Measurements from ENCODE around the gene KLHDC7B. TPM values are rescaled to one million over a fixed set of nuclear protein-coding genes. Genes with fewer than 3 reads are reported as not detected.

Gene KLHDC7B
- total RNA-seq, 2 experiments from 2014 or later, result 0.25 to 0.46 TPM

DNA sequence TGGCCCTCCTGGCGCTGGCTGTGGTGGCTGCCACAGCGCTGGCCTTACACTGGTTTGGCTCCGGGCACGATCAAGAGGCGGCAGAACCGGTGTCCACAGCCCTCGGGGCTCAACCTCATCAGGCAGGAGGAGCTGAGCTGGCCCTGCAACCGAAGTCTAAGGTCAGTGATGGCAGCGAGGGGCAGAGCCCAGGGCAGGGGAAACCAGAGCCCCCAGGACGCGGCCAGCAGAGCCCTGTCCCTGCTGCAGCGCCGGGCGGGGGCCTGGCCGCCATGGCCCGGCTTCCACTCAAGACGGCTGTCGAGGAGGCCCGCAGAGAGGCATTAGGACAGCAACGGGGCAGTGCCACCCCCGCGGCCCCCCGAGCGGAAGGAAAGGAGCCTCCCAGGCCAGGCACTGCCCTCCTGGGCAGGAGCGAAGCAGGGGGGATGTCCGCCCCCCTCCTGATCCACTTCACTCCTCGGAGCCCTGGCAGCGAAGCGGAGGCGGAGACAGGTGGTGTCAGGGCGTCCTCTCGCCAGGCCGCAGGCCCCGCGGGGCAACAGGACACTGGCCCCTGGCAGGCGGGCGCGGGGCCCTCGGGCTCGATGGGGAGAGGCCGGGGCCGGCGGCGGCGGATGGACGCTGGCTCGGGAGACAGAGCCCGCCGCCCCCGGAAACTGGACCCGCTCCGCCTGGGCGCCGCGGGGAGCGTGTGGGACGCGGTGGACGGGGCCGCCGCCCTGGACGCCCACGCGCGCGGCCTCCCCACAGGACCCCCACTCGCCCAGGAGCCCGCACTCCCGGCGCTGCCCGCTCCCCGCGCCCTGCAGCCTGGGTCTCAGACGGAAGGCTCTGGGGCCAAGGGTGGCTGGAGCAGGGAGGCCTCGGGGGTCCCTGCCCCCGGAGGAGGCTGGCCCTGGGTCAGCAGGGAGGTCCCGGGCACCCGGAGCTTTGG is 895 bp downstream of the KLHDC7B start:
- ChIA-PET CTCF (ENCODE audit: unreplicated experiment) (interaction anchor here (0.9 kb wide), 1 partner anchor 16 kb away, joined by 5 read pairs; the partner anchor contains the start of gene SYCE3), POLR2A (interaction anchor here (1.8 kb wide), 1 partner anchor 7 kb away, joined by 9 read pairs; no protein-coding TSS in a partner anchor)
- H3K27ac ChIP-seq (ENCODE audit: low read depth, low read length, poor library complexity, severe bottlenecking), result no peak overlapping the region
- H4K20me1 ChIP-seq (ENCODE audit: insufficient read depth, low read length), result no peaks in the 10 kb centered on the region
- no peaks in the 10 kb centered on the region for H3K9me2 ChIP-seq (ENCODE audit: insufficient read depth, low read length)
- DNase-seq (ENCODE audit: low spot score), result no peak
- H3K79me2 ChIP-seq (ENCODE audit: insufficient read depth, low read depth, low read length), result no peaks in the 10 kb centered on the region
- no peak overlapping the region for H3K4me3 ChIP-seq (ENCODE audit: low read depth, low read length, poor library complexity, severe bottlenecking)
- no peak for TF ChIP-seq EZH2phosphoT487 (IDR thresholded peaks at IDR 0.05; ENCODE audit: borderline replicate concordance, low read depth, low read length)
- TF ChIP-seq, protein P1, sequence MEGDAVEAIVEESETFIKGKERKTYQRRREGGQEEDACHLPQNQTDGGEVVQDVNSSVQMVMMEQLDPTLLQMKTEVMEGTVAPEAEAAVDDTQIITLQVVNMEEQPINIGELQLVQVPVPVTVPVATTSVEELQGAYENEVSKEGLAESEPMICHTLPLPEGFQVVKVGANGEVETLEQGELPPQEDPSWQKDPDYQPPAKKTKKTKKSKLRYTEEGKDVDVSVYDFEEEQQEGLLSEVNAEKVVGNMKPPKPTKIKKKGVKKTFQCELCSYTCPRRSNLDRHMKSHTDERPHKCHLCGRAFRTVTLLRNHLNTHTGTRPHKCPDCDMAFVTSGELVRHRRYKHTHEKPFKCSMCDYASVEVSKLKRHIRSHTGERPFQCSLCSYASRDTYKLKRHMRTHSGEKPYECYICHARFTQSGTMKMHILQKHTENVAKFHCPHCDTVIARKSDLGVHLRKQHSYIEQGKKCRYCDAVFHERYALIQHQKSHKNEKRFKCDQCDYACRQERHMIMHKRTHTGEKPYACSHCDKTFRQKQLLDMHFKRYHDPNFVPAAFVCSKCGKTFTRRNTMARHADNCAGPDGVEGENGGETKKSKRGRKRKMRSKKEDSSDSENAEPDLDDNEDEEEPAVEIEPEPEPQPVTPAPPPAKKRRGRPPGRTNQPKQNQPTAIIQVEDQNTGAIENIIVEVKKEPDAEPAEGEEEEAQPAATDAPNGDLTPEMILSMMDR (conservative IDR thresholded peaks at IDR 0.05; ENCODE audit: low read length), result no peak
- H3K9me3 ChIP-seq (ENCODE audit: low read length), result no peaks in the 10 kb centered on the region
- no peak overlapping the region for H3K4me2 ChIP-seq (ENCODE audit: low read length)
- H2AFZ ChIP-seq (ENCODE audit: low read length), result no peak overlapping the region
- peaks cover 36% of the 10 kb centered on the region for H3K4me1 ChIP-seq (ENCODE audit: insufficient read depth, low read length, poor library complexity, severe bottlenecking)
- intact Hi-C loops (cut with micrococcal nuclease; ENCODE audit: unreplicated experiment), result no loop called here
- H3K36me3 ChIP-seq (ENCODE audit: insufficient read depth, low read length), result no peaks in the 10 kb centered on the region
- BruUV-seq (replicated peaks), result no TSS peak

DNA sequence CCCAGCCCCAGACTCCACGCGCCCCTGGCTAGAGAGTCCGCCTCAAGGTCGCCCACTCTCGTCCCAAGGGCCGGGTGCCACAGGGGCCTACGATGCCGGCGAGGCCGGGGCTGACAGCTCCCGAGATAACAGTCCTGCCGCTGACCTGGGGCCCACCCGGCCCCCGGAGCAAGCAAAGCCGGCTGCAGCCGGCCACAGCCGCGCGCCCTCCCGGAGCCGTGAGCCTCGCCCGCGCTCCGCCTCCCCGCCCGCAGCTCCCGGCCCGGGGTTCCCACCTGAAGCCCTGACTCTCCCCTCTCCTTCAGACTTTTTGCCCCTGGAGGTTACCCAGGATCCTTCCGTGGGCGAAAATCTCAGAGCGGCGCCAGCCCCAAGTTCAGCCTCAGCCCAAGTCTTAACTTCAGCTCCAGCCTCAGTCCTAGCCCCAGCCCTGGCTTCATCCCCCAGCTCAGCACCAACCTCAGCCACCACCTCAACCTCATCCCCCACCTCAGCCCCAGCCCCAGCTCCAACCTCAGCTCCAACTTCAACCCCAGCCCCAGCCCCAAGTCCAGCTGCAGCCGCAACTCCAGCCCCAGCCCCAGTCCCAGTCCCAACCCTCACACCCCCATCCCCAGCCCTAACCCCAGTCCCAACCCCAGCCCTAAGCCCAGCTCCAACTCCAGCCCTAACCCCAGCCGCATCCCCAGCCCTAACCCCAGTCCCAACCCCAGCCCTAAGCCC is 1.7 kb downstream of the KLHDC7B start:
- Histone ChIP-seq H2AFZ (ENCODE audit: low read length) (no peak overlapping the region), H4K20me1 (ENCODE audit: insufficient read depth, low read length) (no peaks in the 10 kb centered on the region), H3K9me2 (ENCODE audit: insufficient read depth, low read length) (no peaks in the 10 kb centered on the region), H3K4me2 (ENCODE audit: low read length) (no peak overlapping the region), H3K4me3 (ENCODE audit: low read depth, low read length, poor library complexity, severe bottlenecking) (no peak overlapping the region), H3K79me2 (ENCODE audit: insufficient read depth, low read depth, low read length) (no peaks in the 10 kb centered on the region), H3K27ac (ENCODE audit: low read depth, low read length, poor library complexity, severe bottlenecking) (no peak overlapping the region), H3K4me1 (ENCODE audit: insufficient read depth, low read length, poor library complexity, severe bottlenecking) (peaks cover 35% of the 10 kb centered on the region), H3K9me3 (ENCODE audit: low read length) (no peaks in the 10 kb centered on the region), H3K36me3 (ENCODE audit: insufficient read depth, low read length) (no peaks in the 10 kb centered on the region)
- ChIA-PET CTCF (ENCODE audit: unreplicated experiment) (interaction anchor here (0.9 kb wide), 1 partner anchor 16 kb away, joined by 5 read pairs; the partner anchor contains the start of gene SYCE3), POLR2A (interaction anchor here (0.5 to 1.8 kb wide), 2 partner anchors 8 to 14 kb away, joined by 3 to 9 read pairs; no protein-coding TSS in a partner anchor)
- TF ChIP-seq, protein P1 (conservative IDR thresholded peaks at IDR 0.05; ENCODE audit: low read length), result no peak
- TF ChIP-seq EZH2phosphoT487 (IDR thresholded peaks at IDR 0.05; ENCODE audit: borderline replicate concordance, low read depth, low read length), result no peak
- BruUV-seq (replicated peaks), result no TSS peak
- intact Hi-C loops (cut with micrococcal nuclease; ENCODE audit: unreplicated experiment), result no loop called here
- no peak for DNase-seq (ENCODE audit: low spot score)
